Neural cell (in vitro differentiated cells): ENCODE results near the gene NACC2. TPM values are rescaled to one million over a fixed set of nuclear protein-coding genes. Genes with fewer than 3 reads are reported as not detected.

Experiments
- H2AFZ ChIP-seq: fragments of 200-600, 300-800 bp; sonication (generic), shearing (Covaris generic); 2 replicates; pipeline ENCODE4 v1.6.0; 2014; ENCODE audit warnings: low read depth, mild to moderate bottlenecking, antibody characterized with exemption, low read length, moderate library complexity
- H3F3A ChIP-seq: fragments of 200-600 bp; shearing (Covaris generic); 2 replicates; pipeline ENCODE4 v1.6.1; 2016; ENCODE audit warnings: mild to moderate bottlenecking, moderate library complexity, mixed read lengths, antibody characterized with exemption, low read length; ENCODE audit not compliant: insufficient read depth, poor library complexity, severe bottlenecking
- H3K27ac ChIP-seq: fragments of 200-600, 300-800 bp; sonication (generic), shearing (Covaris generic); 2 replicates; pipeline ENCODE4 v1.5.1; 2014; ENCODE audit warnings: mild to moderate bottlenecking, low read length, moderate library complexity
- H3K27me3 ChIP-seq: fragments of 300-800, 200-600 bp; sonication (generic), shearing (Covaris generic); 2 replicates; pipeline ENCODE4 v1.6.0; 2014; ENCODE audit warnings: mild to moderate bottlenecking, low read depth, low read length, moderate library complexity; ENCODE audit not compliant: insufficient read depth
- H3K36me3 ChIP-seq: fragments of 300-800, 200-600 bp; sonication (generic), shearing (Covaris generic); 2 replicates; pipeline ENCODE4 v1.5.1; 2014; ENCODE audit warnings: mild to moderate bottlenecking, antibody characterized with exemption, low read length, moderate library complexity; ENCODE audit not compliant: insufficient read depth
- H3K4me2 ChIP-seq: fragments of 300-800, 200-600 bp; sonication (generic), shearing (Covaris generic); 2 replicates; pipeline ENCODE4 v1.6.0; 2014; ENCODE audit warnings: mild to moderate bottlenecking, low read length
- H3K4me3 ChIP-seq: fragments of 300-800, 200-600 bp; sonication (generic), shearing (Covaris generic); 2 replicates; pipeline ENCODE4 v1.5.1; 2014; ENCODE audit warnings: mild to moderate bottlenecking, low read length, moderate library complexity
- H3K79me2 ChIP-seq: fragments of 200-600 bp; shearing (Covaris generic); replicated peaks from 2 replicates; pipeline ENCODE4 v1.6.0; 2014; ENCODE audit warnings: mild to moderate bottlenecking, low read length, moderate library complexity; ENCODE audit not compliant: insufficient read depth
- H3K9ac ChIP-seq: fragments of 300-800, 200-600 bp; sonication (generic), shearing (Covaris generic); 2 replicates; pipeline ENCODE4 v1.6.1; 2016; ENCODE audit warnings: mild to moderate bottlenecking, low read length, mixed read lengths
- H3K9me2 ChIP-seq: fragments of 200-600 bp; shearing (Covaris generic); 2 replicates; pipeline ENCODE4 v1.6.1; 2016; ENCODE audit warnings: mild to moderate bottlenecking, low read length, mixed read lengths; ENCODE audit not compliant: insufficient read depth
- H3K9me3 ChIP-seq: fragments of 200-600, 300-800 bp; sonication (generic), shearing (Covaris generic); 2 replicates; pipeline ENCODE4 v1.6.1; 2016; ENCODE audit warnings: mild to moderate bottlenecking, mixed run types, low read length, moderate library complexity, mixed read lengths
- H4K20me1 ChIP-seq: fragments of 200-600 bp; shearing (Covaris generic); 2 replicates; pipeline ENCODE4 v1.6.1; 2016; ENCODE audit warnings: mild to moderate bottlenecking, mixed run types; ENCODE audit not compliant: insufficient read depth
- CTCF ChIP-seq: fragments of 450-650 bp; IDR thresholded peaks from 2 replicates; pipeline ENCODE4 v1.5.1; 2014; ENCODE audit warnings: antibody characterized with exemption, mild to moderate bottlenecking, moderate library complexity; ENCODE audit not compliant: poor library complexity, severe bottlenecking
- EP300 ChIP-seq: fragments of 450-650 bp; conservative IDR thresholded peaks from 2 replicates; pipeline ENCODE4 v1.6.1; 2014; ENCODE audit warnings: antibody characterized with exemption, mild to moderate bottlenecking, moderate library complexity; ENCODE audit not compliant: poor library complexity, severe bottlenecking
- EZH2 ChIP-seq: fragments of 200-600, 300-800 bp; shearing (Covaris generic), sonication (generic); IDR thresholded peaks from 2 replicates; pipeline ENCODE4 v1.6.1; 2014; ENCODE audit warnings: antibody characterized with exemption, low read length, borderline replicate concordance, mild to moderate bottlenecking; ENCODE audit not compliant: insufficient read depth, poor library complexity, severe bottlenecking
- MXI1 ChIP-seq: fragments of 450-650 bp; conservative IDR thresholded peaks from 2 replicates; pipeline ENCODE4 v1.6.1; 2014; ENCODE audit warnings: antibody characterized with exemption, mild to moderate bottlenecking; ENCODE audit not compliant: poor library complexity, severe bottlenecking
- POLR2AphosphoS5 ChIP-seq: IDR thresholded peaks from 2 replicates; pipeline ENCODE4 v1.6.1; 2012
- RAD21 ChIP-seq: fragments of 450-650 bp; conservative IDR thresholded peaks from 2 replicates; pipeline ENCODE4 v1.6.1; 2014; ENCODE audit warnings: antibody characterized with exemption, mild to moderate bottlenecking, moderate library complexity
- SMC3 ChIP-seq: fragments of 450-650 bp; conservative IDR thresholded peaks from 2 replicates; pipeline ENCODE4 v1.6.1; 2014; ENCODE audit warnings: antibody characterized with exemption, mild to moderate bottlenecking, moderate library complexity; ENCODE audit not compliant: poor library complexity
- TAF1 ChIP-seq: IDR thresholded peaks from 2 replicates; pipeline ENCODE4 v1.6.1; 2012; ENCODE audit warnings: low read depth
- polyA plus RNA-seq: library from polyadenylated mRNA; depleted of rRNA; stranded (reverse); fragments of >200 nt; gene quantifications from 2 replicates; pipeline ENCODE4 v1.2.3, GENCODE V29; 2014
- TF ChIP-seq, protein P1 (sequence below): IDR thresholded peaks from 2 replicates; pipeline ENCODE4 v1.6.1; 2012; ENCODE audit warnings: borderline replicate concordance

NACC2 gene
- polyA plus RNA-seq, 1 donor from 2014 or later, result 1.7 TPM

- no peak for TF ChIP-seq POLR2AphosphoS5
- TF ChIP-seq RAD21, result no peak
- no peak for TF ChIP-seq SMC3
- TF ChIP-seq EP300, result no peak
- TF ChIP-seq CTCF, result no peak
- TF ChIP-seq MXI1, result no peak
- TF ChIP-seq TAF1, result no peak
- no peak for TF ChIP-seq EZH2
- TF ChIP-seq, protein P1, sequence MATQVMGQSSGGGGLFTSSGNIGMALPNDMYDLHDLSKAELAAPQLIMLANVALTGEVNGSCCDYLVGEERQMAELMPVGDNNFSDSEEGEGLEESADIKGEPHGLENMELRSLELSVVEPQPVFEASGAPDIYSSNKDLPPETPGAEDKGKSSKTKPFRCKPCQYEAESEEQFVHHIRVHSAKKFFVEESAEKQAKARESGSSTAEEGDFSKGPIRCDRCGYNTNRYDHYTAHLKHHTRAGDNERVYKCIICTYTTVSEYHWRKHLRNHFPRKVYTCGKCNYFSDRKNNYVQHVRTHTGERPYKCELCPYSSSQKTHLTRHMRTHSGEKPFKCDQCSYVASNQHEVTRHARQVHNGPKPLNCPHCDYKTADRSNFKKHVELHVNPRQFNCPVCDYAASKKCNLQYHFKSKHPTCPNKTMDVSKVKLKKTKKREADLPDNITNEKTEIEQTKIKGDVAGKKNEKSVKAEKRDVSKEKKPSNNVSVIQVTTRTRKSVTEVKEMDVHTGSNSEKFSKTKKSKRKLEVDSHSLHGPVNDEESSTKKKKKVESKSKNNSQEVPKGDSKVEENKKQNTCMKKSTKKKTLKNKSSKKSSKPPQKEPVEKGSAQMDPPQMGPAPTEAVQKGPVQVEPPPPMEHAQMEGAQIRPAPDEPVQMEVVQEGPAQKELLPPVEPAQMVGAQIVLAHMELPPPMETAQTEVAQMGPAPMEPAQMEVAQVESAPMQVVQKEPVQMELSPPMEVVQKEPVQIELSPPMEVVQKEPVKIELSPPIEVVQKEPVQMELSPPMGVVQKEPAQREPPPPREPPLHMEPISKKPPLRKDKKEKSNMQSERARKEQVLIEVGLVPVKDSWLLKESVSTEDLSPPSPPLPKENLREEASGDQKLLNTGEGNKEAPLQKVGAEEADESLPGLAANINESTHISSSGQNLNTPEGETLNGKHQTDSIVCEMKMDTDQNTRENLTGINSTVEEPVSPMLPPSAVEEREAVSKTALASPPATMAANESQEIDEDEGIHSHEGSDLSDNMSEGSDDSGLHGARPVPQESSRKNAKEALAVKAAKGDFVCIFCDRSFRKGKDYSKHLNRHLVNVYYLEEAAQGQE, result no peak
- Histone ChIP-seq H3K9ac (no peak overlapping the region), H3K36me3 (no peaks in the 10 kb centered on the region), H3K4me2 (no peak overlapping the region), H3K4me3 (no peak overlapping the region), H3K9me2 (no peaks in the 10 kb centered on the region), H3K27ac (no peak overlapping the region), H3K9me3 (no peaks in the 10 kb centered on the region), H4K20me1 (no peaks in the 10 kb centered on the region), H3F3A (no peaks in the 10 kb centered on the region), H2AFZ (no peak overlapping the region), H3K27me3 (no peaks in the 10 kb centered on the region), H3K79me2 (peaks cover 20% of the 10 kb centered on the region)
Observed at GRCh38 chr9:135957431-135957830, 137.7 kb downstream of the NACC2 start.

GRCh38 chr9:135956802-135957174, 138.3 kb downstream of the NACC2 start:
- no peak overlapping the region for H3K27ac ChIP-seq
- no peak overlapping the region for H3K9ac ChIP-seq
- H3K4me2 ChIP-seq, result no peak overlapping the region
- peaks cover 20% of the 10 kb centered on the region for H3K79me2 ChIP-seq
- H3K36me3 ChIP-seq, result no peaks in the 10 kb centered on the region
- H3K27me3 ChIP-seq, result no peaks in the 10 kb centered on the region
- TF ChIP-seq MXI1, result no peak
- TF ChIP-seq POLR2AphosphoS5, result no peak
- no peak for TF ChIP-seq EZH2
- no peak for TF ChIP-seq SMC3
- TF ChIP-seq EP300, result no peak
- TF ChIP-seq RAD21, result no peak
- TF ChIP-seq, protein P1, result no peak
- no peak for TF ChIP-seq CTCF
- no peak for TF ChIP-seq TAF1
- H3K9me3 ChIP-seq, result no peaks in the 10 kb centered on the region
- no peak overlapping the region for H3K4me3 ChIP-seq
- H4K20me1 ChIP-seq, result no peaks in the 10 kb centered on the region
- H3K9me2 ChIP-seq, result no peaks in the 10 kb centered on the region
- no peak overlapping the region for H2AFZ ChIP-seq
- H3F3A ChIP-seq, result no peaks in the 10 kb centered on the region
